GM18499 (cell line): ENCODE data around the gene COL16A1.

Experiments used
- ATAC-seq: cut with Tn5 transposase; IDR thresholded peaks from one replicate; pipeline ENCODE4 v1.9.1; 2021; ENCODE audit warnings: moderate number of reproducible peaks; ENCODE audit not compliant: insufficient read depth, unreplicated experiment

Gene COL16A1

DNA sequence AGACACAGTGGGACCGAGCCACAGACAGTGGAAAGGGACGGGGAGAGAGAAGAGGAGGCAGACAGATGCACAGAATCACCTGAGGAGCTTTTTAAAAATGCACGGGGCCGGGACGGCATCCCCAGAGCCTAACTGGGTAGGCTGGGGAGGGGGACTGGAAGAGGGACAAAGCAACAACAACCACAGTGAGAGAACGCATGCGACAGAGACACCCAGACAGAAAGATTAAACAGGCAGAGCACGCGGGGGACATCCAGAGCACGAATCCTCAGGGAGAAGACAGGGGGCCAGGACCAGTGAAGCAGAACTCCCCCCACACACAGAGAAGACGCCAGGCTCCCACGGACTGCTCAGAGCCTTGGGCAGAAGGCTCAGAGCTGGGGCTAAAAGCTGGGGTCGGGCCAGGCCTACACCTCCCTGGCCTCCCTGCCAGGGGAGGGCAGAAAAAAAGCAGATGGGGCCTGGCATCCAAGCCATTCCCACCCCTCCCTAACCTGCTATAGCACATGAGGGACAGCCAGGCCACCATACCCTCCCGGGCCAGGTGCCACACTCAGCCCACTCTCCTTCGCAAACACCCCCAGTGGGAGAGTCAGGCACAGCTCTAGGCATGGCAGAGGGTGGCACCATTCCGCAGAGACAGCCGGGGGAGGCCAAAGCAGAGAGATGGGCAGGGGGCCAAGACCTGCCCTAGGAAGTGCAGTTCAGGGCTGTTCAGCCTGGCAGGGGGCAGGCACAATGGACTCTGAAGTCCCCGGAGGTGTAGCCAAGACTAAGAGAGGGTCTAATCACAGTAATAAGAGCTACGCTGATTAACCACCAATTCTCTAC, 29.8 kb upstream of the COL16A1 start:
- no peak for ATAC-seq

DNA sequence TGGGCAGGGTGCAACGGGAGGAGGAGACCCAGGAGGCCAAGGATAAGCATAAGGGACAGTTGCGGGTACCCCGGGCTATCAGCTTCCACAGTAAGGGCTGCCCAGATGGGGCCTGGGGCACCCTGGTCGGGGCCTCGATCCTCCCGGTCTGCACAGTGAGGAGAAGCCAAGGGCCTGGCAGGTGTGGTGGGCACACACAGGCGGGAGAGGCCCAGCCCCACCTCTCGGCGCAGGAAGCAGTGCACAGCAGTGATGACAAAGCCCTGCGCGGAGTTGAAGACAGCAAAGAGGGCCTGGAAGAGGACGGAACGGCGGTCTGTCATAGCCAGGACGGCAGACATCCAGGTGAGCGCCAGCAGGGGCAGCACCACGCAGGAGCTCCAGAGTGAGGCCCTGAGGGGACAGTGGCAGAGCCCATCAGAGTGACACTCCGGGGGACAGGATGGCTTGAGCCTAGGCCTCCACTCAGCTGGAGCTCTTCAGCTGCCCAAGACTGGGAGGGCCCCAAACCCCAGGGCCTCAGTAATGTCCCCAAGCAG, 29.0 kb upstream of the COL16A1 start:
- no peak for ATAC-seq

DNA sequence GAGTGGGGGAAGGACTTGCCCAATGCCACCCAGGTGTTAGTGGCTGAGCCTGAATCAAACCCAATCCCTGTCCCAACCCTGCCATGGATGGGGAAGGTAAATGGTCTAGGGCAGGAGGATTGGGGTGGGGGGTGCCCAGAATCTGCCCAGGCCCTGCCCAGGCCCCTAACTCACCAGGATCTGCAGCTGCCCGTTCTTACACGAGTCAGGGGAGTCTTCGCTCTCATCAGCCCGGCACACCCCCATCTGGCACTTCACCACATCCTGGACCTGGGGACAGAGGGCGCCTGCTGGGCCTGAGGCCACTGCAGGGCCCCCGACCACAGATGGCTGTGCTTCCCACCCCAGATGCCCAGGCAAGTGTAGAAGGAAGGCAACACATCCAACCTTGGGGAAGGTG, 28.5 kb upstream of the COL16A1 start:
- ATAC-seq = no peak

DNA sequence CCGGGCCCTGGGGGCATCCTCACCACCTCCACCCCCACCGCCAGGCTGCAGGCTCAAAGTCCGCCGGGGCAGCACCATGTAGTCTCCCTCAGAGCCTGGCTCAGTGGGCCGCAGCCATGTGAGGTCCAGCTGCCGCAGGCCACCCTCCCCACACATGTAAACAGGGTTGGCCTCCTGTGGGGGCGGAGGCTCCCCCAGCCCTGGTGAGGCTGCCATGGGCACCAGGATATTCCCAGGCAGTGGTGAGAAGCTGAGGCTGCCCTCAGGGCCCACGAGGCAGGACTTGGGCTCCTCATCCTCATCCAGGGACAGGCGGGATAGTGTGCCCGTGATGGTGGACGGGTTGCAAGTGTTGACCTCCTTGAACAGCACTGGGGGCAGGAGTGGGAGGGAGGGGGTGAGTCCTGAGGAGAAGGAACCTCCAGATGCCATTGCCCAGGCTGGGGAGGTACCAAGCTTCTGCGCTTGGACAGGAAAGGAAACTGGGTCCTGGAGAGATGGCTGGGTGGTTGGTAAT, 27.3 kb upstream of the COL16A1 start:
- ATAC-seq = no peak

DNA sequence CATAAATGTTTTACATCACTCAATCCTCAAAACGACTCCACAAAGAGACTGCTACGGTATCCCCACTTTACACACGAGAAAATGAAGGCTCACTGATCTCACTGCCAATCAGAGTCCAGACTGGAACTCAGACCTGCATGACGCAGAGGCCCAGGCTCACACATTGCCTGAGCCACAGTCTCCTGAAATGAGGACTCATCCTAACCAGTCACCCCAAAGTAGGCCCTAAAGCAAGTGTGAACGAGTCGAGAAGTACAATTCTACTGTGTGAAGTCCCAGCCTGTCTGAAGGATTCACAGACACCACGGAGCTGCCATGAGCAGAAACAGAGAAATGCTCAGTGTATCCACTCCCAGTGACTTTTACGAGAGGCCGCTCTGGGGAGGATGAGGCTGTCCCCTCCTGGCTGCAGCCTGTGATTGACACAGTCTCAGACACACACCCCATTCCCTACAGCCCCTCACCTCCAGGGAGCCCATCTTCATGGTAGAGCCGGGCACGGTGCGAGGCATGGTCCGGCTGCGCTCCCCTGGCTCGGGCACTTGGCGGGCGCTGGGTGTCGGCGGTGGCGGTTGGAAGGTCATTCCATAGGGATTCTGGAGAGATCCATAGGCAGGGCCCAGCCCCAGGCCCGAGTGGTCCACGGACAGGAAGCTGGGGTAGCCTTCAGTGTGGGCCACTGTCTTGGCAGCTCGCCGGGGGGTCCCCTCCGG, 26.7 kb upstream of the COL16A1 start:
- no peak for ATAC-seq

DNA sequence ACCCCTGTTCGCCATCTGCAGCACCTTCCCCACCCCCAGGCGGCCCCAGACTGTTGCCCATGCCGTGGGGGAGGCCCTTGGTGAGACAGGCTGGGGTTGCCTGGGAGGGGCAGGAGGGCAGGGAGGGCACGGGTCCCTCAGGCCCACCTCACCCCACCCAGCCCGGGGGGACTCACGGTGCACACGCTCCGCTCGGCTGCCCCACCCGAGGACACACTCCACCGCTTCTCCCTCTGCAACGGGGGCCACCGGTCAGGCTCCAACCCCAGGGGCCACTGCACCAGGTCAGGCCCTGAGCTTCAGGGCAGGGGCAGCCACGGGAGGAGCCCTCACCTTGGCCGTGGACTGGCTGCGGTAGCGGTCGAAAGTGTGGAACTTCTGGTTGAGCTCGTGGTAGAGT, 24.0 kb upstream of the COL16A1 start:
- ATAC-seq = no peak

DNA sequence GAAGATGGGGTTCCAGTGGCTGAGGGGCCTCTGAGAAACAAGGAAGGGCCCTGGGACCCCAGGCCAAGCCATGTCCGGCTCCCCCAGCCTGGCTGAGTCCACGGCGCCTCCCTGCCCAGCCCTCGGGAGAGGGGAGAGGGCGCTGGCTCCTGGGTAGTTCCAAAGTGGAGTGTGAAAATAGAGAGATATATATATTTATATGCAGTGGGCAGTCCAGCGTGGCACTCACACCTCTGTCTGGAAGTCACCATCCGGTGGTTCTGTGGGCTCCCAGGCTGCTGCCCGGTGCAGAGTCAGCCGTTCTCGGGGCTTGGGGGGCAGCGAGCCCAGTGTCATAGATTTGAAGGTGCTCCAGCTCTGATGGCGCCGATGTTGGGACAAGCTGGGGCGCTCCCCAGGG, 23.4 kb upstream of the COL16A1 start:
- ATAC-seq = no peak

DNA sequence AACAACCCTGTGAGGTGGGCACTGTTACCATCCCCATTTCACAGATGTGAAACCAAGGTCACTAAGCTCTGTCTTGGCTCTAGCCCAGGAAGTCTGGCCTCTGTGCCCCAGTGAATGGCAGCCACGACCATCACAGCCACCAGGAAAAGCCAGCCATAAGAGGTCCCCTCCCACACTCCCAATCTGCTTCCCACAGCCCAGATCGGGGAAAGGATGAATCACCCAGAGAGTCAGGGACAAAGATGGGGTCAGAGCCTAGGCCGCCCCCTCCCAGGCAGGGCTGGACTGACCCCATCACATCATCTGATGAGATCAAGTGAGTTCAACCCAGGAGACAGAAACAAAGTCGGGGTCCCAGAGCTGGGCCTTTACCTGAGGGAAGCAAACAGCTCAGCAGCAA, 22.9 kb upstream of the COL16A1 start:
- no peak for ATAC-seq

DNA sequence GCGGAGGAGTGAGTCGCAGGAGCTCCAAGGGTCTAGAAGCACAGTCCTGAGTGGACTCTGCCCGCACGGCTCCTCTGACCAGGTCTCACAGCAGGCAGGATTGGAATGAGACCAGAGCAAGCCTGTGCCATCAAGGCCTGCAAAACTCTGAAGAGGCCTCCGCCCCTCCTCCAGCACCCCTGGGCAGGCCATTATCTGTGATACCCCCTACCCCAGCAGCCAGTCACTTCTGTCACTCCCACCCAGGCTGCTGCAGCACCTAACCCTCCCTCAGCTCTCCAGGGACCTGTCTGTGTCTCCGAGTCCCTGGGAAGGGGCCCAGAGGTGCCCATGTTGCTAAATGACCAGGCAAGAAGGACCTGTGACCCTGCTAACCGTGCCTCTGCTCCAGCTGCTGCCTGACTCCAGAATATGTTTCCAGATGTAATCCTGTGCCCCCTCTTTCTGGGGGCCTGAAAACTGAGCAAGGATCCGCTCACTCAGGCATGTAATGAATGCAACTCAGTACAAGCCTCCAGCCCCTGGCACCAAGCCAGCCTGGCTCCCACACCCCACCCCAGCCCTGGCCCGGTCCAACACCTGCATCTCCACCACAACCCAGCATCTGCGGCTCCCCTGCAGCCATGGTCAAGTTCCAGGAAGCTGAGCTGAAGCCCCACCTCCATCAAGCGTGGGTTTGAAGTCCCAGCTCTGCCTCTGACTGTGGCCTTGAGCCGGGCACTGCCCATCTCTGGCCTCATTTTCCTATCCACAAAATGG, 22.1 kb upstream of the COL16A1 start:
- ATAC-seq = no peak

DNA sequence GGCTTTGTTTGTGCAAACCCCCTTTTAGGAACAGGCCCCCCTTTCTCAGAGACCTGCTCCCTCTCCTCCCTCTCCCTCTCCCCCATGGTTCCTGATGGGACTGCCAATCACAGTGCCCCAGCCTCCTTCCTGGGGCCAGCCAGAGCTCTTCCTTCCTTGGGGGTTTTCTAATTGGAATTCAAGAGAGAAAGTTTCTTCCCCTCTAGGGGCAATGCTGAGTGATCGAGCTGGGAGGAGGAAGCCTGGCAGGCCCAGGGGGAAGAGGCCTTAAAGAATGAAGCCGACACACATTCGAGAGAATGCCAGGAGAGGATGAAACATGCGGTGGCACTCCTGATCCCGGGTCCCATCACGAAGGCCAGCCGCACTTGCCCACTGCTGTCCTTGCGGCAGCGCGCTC, 21.3 kb upstream of the COL16A1 start:
- ATAC-seq = no peak

DNA sequence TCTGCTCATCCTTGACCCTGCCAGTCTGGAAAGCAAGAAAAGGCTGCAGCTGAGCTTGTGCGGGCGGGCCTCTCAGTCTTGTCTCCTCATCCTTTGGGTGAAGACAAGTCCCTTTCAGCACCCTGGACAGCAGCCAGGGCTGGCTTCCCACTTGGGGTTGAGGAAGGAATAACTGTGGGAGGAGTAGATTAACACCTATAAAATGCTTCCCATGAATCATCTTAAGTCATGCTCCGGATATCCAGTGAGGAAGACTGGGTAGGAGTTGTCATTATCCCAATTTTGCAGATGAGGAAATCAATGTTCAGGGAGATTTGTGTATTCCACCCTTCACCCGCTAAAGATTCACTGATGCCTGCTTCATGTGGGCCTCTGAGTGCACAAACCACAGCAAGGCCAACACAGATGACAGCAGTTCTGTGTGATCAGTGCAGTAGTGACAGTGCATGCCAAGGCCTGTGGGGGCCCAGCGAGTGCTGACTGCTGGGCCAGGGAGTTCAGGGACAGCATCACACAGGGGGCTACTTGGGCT, 20.1 kb upstream of the COL16A1 start:
- no peak for ATAC-seq

DNA sequence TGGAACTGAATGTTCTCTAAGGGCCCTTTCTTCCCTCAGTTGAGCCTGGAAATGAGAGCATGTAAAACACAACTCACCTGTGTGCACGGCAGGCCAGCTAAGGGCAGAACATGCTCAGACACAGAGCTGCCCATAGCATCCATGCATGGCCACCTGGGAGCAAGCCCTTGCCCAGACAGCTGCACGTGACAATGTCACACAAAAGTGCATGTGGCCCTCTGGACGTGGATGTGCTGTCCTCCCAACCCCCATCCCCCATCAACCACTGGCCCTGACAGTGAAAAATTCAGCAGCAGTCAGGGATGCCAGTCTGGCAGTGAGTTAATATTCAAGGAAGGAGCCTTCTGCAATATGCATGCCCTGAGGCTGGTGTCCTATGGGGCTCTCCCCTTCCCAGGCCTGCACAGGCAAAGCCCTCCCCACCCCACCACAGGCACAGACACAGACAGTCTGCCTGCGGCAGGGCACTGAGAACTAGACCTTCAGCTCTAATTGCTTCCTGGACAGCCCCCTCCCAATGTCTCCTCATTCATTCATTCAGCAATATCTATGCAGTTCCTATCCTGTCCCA, 14.6 kb upstream of the COL16A1 start:
- ATAC-seq = no peak

DNA sequence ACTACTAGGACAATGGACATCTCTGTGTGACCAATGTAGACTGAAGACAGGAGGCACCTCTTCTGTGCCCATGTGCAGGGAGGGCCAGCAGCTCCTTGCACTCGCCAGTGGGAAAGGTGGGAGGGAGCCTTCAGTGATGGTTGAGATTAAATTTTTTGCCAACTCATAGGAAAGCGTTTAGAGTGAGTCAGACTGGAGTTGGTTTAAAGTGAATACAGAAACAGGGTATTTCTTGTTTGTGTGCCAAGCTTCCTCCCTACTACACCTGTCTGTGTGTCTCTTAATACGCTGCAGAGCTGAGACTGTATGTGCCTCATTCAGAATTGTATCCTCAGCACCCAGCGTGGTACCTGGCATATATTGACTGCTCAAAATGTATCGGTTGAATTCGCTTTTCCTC, 13.5 kb upstream of the COL16A1 start:
- no peak for ATAC-seq

DNA sequence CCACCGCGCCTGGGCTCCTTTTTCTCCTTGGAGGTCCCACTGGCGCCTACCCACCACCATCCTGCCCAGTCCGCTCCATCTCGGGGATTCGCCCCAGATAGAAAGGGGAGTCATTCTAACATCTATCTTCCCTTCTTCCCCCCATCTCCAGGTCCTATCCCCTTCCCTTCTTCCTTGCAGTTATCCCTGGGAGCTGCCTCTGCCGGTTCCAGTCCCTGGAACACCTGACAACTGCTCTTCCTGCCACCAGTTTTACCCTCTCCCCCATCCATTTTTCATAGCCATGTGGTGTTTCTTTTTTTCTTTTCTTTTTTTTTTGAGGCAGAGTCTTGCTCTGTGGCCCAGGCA, 12.0 kb upstream of the COL16A1 start:
- no peak for ATAC-seq

DNA sequence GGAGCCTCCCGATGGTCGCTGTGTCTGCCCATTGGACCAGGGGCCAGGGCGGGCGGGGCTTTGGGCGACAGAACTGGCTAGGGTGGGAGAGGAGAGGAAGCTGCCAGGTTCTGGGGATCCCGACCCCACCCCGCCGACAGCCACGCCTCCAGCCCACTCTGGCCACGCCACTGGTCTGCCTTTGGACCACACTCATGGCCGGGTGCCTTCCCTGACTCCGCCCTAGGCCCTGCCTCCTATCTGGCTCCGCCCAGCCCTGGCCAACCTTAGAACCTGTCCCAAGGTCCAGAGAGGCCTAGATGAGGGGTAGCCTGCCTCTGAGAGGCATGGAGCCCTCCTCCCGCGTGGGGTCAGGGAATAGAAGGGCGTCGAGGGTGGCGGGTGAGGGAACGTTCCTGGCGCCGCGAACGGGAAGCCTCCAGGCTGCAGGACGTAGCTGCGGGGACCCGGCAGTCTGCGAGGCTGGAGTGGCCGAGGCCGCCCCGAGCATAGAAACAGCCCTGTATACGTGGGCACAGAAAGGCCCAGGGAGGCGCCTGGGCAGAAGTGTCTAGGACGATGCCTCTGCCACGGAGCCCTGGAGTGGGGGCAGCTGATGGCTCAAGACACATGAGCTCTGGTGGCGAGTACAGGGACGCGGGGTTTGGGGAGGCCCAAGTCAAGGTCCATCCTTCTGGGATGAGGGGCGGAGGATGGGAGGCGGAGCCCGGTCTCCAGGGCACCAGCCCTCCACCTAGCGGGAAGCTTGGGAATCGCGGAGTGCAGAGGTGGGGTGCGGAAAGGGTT, 11.5 kb upstream of the COL16A1 start:
- no peak for ATAC-seq

DNA sequence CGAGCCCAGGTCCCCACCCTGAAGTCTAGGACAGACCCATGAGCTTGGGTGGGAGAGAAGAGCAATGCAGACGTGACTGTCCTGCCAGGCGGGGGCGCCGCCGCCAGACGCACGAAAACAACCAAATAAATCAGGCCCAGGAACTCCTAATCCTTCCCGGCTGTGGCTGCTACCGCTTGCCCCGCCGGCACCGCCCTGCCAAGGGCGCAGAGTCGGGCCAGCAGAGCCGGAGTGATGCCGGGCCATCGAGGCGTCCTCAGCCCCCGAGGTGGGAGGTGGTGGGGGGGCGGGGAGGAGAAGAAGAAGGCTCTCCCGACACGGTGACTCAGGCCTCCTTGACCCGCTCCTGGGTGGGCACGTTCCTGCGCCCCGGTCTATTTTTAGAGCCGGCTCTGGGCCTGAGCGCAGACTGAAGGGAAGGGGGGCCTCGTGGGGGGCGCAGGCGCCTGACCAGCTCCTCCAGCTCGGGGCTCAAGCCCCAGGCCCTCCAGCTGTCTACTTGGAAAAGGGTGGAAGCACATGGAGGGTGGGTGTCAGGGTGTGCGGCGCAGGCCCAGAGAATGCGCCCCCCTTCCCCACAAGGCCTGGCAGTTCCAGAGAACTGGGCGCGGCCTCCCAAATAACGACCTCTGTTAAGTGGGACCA, 10.7 kb upstream of the COL16A1 start:
- ATAC-seq = no peak

DNA sequence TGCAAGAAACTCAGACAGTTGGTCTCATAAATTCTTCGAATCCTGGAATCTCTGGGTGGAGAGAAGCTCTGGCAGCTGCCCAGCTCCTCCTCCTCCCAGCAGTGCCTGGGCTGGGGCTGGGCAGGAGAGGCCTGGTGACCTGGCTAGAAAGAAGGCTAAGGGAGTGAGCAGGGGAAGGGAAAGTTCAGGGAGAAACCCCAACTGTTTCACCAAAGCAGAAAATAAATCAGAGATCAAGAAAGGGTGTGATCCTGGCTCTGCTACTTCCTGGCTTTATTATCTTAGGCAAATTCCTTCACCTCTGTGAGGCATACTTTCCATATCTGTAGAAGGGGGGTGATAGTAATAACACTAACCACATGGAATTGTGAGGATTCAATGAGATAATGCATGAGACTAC, 8.8 kb upstream of the COL16A1 start:
- ATAC-seq = no peak

DNA sequence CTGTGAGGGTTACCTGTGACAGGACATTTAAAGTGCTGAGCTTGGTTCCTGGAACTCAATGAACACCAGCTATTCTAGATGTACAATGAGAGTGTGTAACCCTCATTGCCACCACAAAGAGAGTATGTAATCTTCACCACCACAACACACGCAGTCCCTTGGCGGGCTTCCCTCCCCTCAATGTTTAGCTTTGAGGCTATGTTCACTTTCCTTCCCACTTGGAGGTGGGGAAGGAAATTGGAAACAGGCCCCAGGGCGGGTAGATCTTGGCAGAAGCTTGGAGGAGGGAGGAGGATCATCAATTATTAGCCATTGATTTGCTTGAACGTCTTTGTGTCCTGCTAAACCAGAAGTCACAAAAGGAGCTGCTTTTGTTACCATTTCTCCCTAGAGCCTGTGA, 8.3 kb upstream of the COL16A1 start:
- no peak for ATAC-seq

DNA sequence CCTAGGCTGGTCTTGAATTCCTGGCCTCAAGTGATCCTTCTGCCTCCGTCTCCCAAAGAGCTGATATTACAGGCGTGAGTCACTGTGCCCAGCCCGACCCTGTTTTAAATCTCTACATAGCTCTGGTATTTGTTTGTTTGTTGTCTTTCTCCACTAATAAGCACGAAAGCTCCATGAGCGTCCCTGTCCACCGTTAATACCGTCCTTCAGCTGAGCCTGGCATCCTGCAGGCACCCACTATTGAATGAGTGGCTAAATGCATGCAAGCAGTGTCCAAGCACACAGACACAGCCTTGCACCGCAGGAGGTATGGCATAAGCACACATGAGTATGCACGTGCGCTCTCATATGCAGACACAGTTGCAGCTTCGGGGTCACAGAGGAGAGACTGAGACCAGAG, 4.5 kb upstream of the COL16A1 start:
- no peak for ATAC-seq
